GM23338 (cell line): ENCODE results near the gene CLIC3.

ENCODE experiments used
- CTCF ChIP-seq, 2 experiments: fragments of 200-600 bp in 1 of 2; sonication (generic) in 1 of 2; conservative IDR thresholded peaks; 2 replicates each; pipeline versions ENCODE4 v1.5.1 to v1.6.1; 2016 to 2017; ENCODE audit warnings: antibody characterized with exemption in 2 of 2, low read depth in 2 of 2, mild to moderate bottlenecking in 2 of 2, moderate library complexity in 1 of 2
- EZH2 ChIP-seq: fragments of 200-600 bp; sonication (generic); IDR thresholded peaks from one replicate; pipeline ENCODE4 v1.8.0; 2017; ENCODE audit warnings: antibody characterized with exemption, mild to moderate bottlenecking, low read depth; ENCODE audit not compliant: unreplicated experiment
- POLR2AphosphoS5 ChIP-seq: IDR thresholded peaks from 2 replicates; pipeline ENCODE4 v1.6.1; 2016; ENCODE audit warnings: antibody characterized with exemption, low read depth
- TF ChIP-seq, protein P1 (sequence below): IDR thresholded peaks from one replicate; pipeline ENCODE4 v1.6.1; 2018; ENCODE audit warnings: antibody characterized with exemption; ENCODE audit not compliant: unreplicated experiment

GRCh38 chr9:137032858-137033257 is 36.5 kb upstream of the CLIC3 start:
- TF ChIP-seq CTCF (conservative IDR thresholded peaks at IDR 0.05; ENCODE audit: low read depth in 2 of 2) (no peak), POLR2AphosphoS5 (no peak), EZH2 (no peak)
- TF ChIP-seq, protein P1, sequence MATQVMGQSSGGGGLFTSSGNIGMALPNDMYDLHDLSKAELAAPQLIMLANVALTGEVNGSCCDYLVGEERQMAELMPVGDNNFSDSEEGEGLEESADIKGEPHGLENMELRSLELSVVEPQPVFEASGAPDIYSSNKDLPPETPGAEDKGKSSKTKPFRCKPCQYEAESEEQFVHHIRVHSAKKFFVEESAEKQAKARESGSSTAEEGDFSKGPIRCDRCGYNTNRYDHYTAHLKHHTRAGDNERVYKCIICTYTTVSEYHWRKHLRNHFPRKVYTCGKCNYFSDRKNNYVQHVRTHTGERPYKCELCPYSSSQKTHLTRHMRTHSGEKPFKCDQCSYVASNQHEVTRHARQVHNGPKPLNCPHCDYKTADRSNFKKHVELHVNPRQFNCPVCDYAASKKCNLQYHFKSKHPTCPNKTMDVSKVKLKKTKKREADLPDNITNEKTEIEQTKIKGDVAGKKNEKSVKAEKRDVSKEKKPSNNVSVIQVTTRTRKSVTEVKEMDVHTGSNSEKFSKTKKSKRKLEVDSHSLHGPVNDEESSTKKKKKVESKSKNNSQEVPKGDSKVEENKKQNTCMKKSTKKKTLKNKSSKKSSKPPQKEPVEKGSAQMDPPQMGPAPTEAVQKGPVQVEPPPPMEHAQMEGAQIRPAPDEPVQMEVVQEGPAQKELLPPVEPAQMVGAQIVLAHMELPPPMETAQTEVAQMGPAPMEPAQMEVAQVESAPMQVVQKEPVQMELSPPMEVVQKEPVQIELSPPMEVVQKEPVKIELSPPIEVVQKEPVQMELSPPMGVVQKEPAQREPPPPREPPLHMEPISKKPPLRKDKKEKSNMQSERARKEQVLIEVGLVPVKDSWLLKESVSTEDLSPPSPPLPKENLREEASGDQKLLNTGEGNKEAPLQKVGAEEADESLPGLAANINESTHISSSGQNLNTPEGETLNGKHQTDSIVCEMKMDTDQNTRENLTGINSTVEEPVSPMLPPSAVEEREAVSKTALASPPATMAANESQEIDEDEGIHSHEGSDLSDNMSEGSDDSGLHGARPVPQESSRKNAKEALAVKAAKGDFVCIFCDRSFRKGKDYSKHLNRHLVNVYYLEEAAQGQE, result no peak
